K562 (cell line): ENCODE data around the gene EPM2A. TPM values are rescaled to one million over a fixed set of nuclear protein-coding genes. Genes with fewer than 3 reads are reported as not detected.

Source experiments
- ARID1B ChIP-seq: fragments of 450-650 bp; IDR thresholded peaks from 2 replicates; pipeline ENCODE4 v1.6.1; 2016; ENCODE audit warnings: antibody characterized with exemption, mild to moderate bottlenecking, inconsistent platforms
- DIDO1 ChIP-seq: fragments of 450-650 bp; IDR thresholded peaks from 2 replicates; pipeline ENCODE4 v1.6.1; 2016; ENCODE audit warnings: low read depth, missing biosample characterization, missing genetic modification characterization
- FIP1L1 ChIP-seq: fragments of 200-400 bp; formaldehyde crosslinking; IDR thresholded peaks from 2 replicates; pipeline ENCODE4 v1.6.1; 2018; ENCODE audit warnings: mild to moderate bottlenecking, low read depth, low read length; ENCODE audit not compliant: poor library complexity, severe bottlenecking
- FOXJ2 ChIP-seq: fragments of 200-800 bp; sonication (Bioruptor generic); IDR thresholded peaks from 2 replicates; pipeline ENCODE4 v1.6.1; 2016; ENCODE audit warnings: missing genetic modification characterization, missing compliant biosample characterization
- HIVEP1 ChIP-seq: fragments of 250-450 bp; sonication (Bioruptor Pico); IDR thresholded peaks from 2 replicates; pipeline ENCODE4 v1.4.0; 2020; ENCODE audit warnings: mild to moderate bottlenecking
- ILK ChIP-seq: fragments of 450-650 bp; IDR thresholded peaks from 2 replicates; pipeline ENCODE4 v1.6.1; 2016; ENCODE audit warnings: missing genetic modification characterization, low read depth, mild to moderate bottlenecking, missing compliant biosample characterization, moderate library complexity, borderline replicate concordance
- KDM4B ChIP-seq, 2 experiments: fragments of 450-650 bp in 1 of 2; sonication (generic) in 1 of 2; IDR thresholded peaks; 2 replicates each; pipeline ENCODE4 v1.6.1; 2016 to 2017; ENCODE audit warnings: borderline replicate concordance in 2 of 2, antibody characterized with exemption in 1 of 2, low read depth in 1 of 2, mild to moderate bottlenecking in 1 of 2
- MYBL2 ChIP-seq, 2 experiments: fragments of 450-650 bp in 1 of 2; sonication (generic) in 1 of 2; formaldehyde crosslinking in 1 of 2; IDR thresholded peaks; 2 replicates each; pipeline versions ENCODE4 v1.6.1 to v1.8.1; 2017 to 2022; ENCODE audit warnings: borderline replicate concordance in 1 of 2, inconsistent platforms in 1 of 2, low read depth in 1 of 2, mild to moderate bottlenecking in 1 of 2, missing genetic modification reagents in 1 of 2, moderate library complexity in 1 of 2
- NR2C1 ChIP-seq, 2 experiments: fragments of 450-650 bp; IDR thresholded peaks; 2 replicates each; pipeline ENCODE4 v1.6.1; 2017; ENCODE audit warnings: mild to moderate bottlenecking in 2 of 2, antibody characterized with exemption in 1 of 2, inconsistent platforms in 1 of 2, missing compliant biosample characterization in 1 of 2, missing genetic modification characterization in 1 of 2
- RCOR1 ChIP-seq, 2 experiments: IDR thresholded peaks; 2 replicates each; pipeline ENCODE4 v1.6.1; 2012; ENCODE audit warnings: low read depth in 2 of 2, low read length in 2 of 2, borderline replicate concordance in 1 of 2, improper control_type of control experiment in 1 of 2
- TRIM24 ChIP-seq, 2 experiments: fragments of 450-650 bp; IDR thresholded peaks; 2 replicates each; pipeline ENCODE4 v1.6.1; 2016
- ZNF212 ChIP-seq: fragments of 450-650 bp; formaldehyde crosslinking; IDR thresholded peaks from 2 replicates; pipeline ENCODE4 v1.4.0; 2020; ENCODE audit warnings: mild to moderate bottlenecking
- ZNF316 ChIP-seq: fragments of 450-650 bp; IDR thresholded peaks from 2 replicates; pipeline ENCODE4 v1.6.1; 2016
- ZNF696 ChIP-seq: fragments of 250-450 bp; sonication (Bioruptor Pico); conservative IDR thresholded peaks from 2 replicates; pipeline ENCODE4 v1.4.0; 2020; ENCODE audit warnings: mild to moderate bottlenecking, moderate library complexity
- ZNF707 ChIP-seq: fragments of 250-450 bp; sonication (Bioruptor Pico); conservative IDR thresholded peaks from 2 replicates; pipeline ENCODE4 v1.8.0; 2022; ENCODE audit warnings: inconsistent platforms, mild to moderate bottlenecking, moderate library complexity
- polyA plus RNA-seq, 8 experiments: library from polyadenylated mRNA; depleted of rRNA in 4 of 8; stranded (reverse) in 5 of 8; unstranded in 3 of 8; fragments of >200 nt; fragmentation: Nextera tagmentation in 2 of 8; fragmentation: Illumina TruSeq in 1 of 8; extraction: Ambion mirVana in 2 of 8; extraction: Trizol in 1 of 8; gene quantifications; 2 replicates each; pipeline versions ENCODE4 v1.2.1 to v1.2.3, GENCODE V29; 2011 to 2014; ENCODE audit warnings: inconsistent platforms in 1 of 8, missing spikeins in 1 of 8
- total RNA-seq, 7 experiments: library from RNA; depleted of rRNA in 6 of 7; stranded (reverse); fragments of >200 nt in 6 of 7; fragmentation: Illumina TruSeq in 2 of 7; extraction: Trizol in 2 of 7; gene quantifications; 2 replicates each; pipeline versions ENCODE4 v1.2.1 to v1.2.3, GENCODE V29; 2011 to 2021; ENCODE audit warnings: low replicate concordance in 1 of 7
- TF ChIP-seq, protein P1 (sequence below): fragments of 450-650 bp; IDR thresholded peaks from 2 replicates; pipeline ENCODE4 v1.6.1; 2016; ENCODE audit warnings: mild to moderate bottlenecking
- TF ChIP-seq, protein P2 (sequence below), 3 experiments: fragments of 200-800 bp in 1 of 3; fragments of 250-450 bp in 1 of 3; fragments of 450-650 bp in 1 of 3; sonication (Bioruptor Pico) in 1 of 3; sonication (Bioruptor generic) in 1 of 3; formaldehyde crosslinking in 1 of 3; IDR thresholded peaks; 2 replicates each; pipeline versions ENCODE4 v1.6.1 to v1.8.0; 2016 to 2022; ENCODE audit warnings: mild to moderate bottlenecking in 2 of 3, missing genetic modification characterization in 2 of 3, missing compliant biosample characterization in 1 of 3, moderate library complexity in 1 of 3
- TF ChIP-seq, protein P3 (sequence below): fragments of 450-650 bp; IDR thresholded peaks from 2 replicates; pipeline ENCODE4 v1.6.1; 2016

Gene EPM2A
- total and polyA plus RNA-seq, 9 of the 15 experiments (the other 6 are each of a cell fraction or from before 2014, with no cell fraction given), result 0.35 to 5.3 (median 2.5) TPM

DNA sequence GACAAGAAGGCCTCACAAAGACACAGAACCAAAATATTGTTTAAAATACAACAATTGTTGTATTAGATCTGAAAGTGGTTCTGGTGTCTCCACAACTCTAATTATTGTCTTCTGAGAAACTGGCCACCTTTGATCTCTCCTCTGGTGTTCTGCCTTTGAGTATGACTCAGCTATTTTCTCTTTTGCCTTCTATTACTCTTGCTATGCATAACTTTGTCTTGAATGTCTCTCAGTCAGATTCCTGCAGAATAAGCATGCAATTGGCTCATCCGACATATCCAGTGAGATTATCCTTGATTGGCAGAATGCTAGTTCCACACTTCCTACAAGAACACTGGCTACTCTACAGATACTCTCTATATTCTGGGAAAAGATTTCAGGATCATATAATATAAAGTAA is 14.3 kb upstream of the EPM2A start (continued):
- no peak for TF ChIP-seq FIP1L1
- no peak for TF ChIP-seq ZNF707 (CRISPR knock-in tag)
- no peak for TF ChIP-seq KDM4B (IDR thresholded peaks at IDR 0.05; ENCODE audit: borderline replicate concordance in 2 of 2, low read depth in 1 of 2)
- peak; percentile 99 for TF ChIP-seq ZNF316
- TF ChIP-seq DIDO1 (tag), result no peak
- TF ChIP-seq ARID1B, result peak; percentile 78
- TF ChIP-seq TRIM24 (IDR thresholded peaks at IDR 0.05), result peak in 1 of 2 experiments; percentile 36; a peak in 1 of 4 replicates
- peak; percentile 36; the same call in 1 of the 2 replicates for TF ChIP-seq NR2C1 (IDR thresholded peaks at IDR 0.05)
- no peak for TF ChIP-seq NR2C1 (tag; IDR thresholded peaks at IDR 0.05)
- no peak for TF ChIP-seq ZNF212
- TF ChIP-seq, protein P1, sequence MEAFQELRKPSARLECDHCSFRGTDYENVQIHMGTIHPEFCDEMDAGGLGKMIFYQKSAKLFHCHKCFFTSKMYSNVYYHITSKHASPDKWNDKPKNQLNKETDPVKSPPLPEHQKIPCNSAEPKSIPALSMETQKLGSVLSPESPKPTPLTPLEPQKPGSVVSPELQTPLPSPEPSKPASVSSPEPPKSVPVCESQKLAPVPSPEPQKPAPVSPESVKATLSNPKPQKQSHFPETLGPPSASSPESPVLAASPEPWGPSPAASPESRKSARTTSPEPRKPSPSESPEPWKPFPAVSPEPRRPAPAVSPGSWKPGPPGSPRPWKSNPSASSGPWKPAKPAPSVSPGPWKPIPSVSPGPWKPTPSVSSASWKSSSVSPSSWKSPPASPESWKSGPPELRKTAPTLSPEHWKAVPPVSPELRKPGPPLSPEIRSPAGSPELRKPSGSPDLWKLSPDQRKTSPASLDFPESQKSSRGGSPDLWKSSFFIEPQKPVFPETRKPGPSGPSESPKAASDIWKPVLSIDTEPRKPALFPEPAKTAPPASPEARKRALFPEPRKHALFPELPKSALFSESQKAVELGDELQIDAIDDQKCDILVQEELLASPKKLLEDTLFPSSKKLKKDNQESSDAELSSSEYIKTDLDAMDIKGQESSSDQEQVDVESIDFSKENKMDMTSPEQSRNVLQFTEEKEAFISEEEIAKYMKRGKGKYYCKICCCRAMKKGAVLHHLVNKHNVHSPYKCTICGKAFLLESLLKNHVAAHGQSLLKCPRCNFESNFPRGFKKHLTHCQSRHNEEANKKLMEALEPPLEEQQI, result peak; percentile 78
- TF ChIP-seq, protein P2, sequence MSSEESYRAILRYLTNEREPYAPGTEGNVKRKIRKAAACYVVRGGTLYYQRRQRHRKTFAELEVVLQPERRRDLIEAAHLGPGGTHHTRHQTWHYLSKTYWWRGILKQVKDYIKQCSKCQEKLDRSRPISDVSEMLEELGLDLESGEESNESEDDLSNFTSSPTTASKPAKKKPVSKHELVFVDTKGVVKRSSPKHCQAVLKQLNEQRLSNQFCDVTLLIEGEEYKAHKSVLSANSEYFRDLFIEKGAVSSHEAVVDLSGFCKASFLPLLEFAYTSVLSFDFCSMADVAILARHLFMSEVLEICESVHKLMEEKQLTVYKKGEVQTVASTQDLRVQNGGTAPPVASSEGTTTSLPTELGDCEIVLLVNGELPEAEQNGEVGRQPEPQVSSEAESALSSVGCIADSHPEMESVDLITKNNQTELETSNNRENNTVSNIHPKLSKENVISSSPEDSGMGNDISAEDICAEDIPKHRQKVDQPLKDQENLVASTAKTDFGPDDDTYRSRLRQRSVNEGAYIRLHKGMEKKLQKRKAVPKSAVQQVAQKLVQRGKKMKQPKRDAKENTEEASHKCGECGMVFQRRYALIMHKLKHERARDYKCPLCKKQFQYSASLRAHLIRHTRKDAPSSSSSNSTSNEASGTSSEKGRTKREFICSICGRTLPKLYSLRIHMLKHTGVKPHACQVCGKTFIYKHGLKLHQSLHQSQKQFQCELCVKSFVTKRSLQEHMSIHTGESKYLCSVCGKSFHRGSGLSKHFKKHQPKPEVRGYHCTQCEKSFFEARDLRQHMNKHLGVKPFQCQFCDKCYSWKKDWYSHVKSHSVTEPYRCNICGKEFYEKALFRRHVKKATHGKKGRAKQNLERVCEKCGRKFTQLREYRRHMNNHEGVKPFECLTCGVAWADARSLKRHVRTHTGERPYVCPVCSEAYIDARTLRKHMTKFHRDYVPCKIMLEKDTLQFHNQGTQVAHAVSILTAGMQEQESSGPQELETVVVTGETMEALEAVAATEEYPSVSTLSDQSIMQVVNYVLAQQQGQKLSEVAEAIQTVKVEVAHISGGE (CRISPR knock-in tag; IDR thresholded peaks at IDR 0.05), result no peak
- peak in 1 of 2 experiments; percentile 32; a peak in 1 of 4 replicates for TF ChIP-seq RCOR1 (IDR thresholded peaks at IDR 0.05; ENCODE audit: borderline replicate concordance in 1 of 2, low read depth in 2 of 2, low read length in 2 of 2)
- peak; percentile 59 for TF ChIP-seq FOXJ2 (tag)
- no peak for TF ChIP-seq MYBL2 (IDR thresholded peaks at IDR 0.05; ENCODE audit: low read depth)
- no peak for TF ChIP-seq MYBL2 (CRISPR knock-in tag; IDR thresholded peaks at IDR 0.05; ENCODE audit: borderline replicate concordance)
- TF ChIP-seq, protein P3, sequence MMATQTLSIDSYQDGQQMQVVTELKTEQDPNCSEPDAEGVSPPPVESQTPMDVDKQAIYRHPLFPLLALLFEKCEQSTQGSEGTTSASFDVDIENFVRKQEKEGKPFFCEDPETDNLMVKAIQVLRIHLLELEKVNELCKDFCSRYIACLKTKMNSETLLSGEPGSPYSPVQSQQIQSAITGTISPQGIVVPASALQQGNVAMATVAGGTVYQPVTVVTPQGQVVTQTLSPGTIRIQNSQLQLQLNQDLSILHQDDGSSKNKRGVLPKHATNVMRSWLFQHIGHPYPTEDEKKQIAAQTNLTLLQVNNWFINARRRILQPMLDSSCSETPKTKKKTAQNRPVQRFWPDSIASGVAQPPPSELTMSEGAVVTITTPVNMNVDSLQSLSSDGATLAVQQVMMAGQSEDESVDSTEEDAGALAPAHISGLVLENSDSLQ, result peak; percentile 74
- no peak for TF ChIP-seq ZNF696 (CRISPR knock-in tag)
- TF ChIP-seq HIVEP1 (CRISPR knock-in tag), result no peak
- no peak for TF ChIP-seq ILK
